Cardiac fibroblast (primary cell): ENCODE results near the gene DCANP1.

Experiments
- DNase-seq, 2 donors: peaks; one replicate each; pipeline versions ENCODE4 v3.0.0 to v3.0.0-alpha.2; 2010; ENCODE audit warnings: low read depth in 2 of 2
- H3K4me3 ChIP-seq, 2 donors: replicated peaks in 1 of 2; 1 replicate in 1 of 2; 2 replicates in 1 of 2; pipeline ENCODE4 v1.5.1; 2011; ENCODE audit warnings: low read depth in 2 of 2, low read length in 2 of 2, mild to moderate bottlenecking in 2 of 2, moderate library complexity in 1 of 2
- TF ChIP-seq, protein P1 (sequence below): IDR thresholded peaks from one replicate; pipeline ENCODE4 v1.5.1; 2011; ENCODE audit warnings: low read depth, mild to moderate bottlenecking, low read length, inconsistent platforms

Gene DCANP1

GRCh38 chr5:135486131-135487036, 39.2 kb upstream of the DCANP1 start:
- H3K4me3 ChIP-seq: no peak overlapping the region
- no peak for DNase-seq
- TF ChIP-seq, protein P1, sequence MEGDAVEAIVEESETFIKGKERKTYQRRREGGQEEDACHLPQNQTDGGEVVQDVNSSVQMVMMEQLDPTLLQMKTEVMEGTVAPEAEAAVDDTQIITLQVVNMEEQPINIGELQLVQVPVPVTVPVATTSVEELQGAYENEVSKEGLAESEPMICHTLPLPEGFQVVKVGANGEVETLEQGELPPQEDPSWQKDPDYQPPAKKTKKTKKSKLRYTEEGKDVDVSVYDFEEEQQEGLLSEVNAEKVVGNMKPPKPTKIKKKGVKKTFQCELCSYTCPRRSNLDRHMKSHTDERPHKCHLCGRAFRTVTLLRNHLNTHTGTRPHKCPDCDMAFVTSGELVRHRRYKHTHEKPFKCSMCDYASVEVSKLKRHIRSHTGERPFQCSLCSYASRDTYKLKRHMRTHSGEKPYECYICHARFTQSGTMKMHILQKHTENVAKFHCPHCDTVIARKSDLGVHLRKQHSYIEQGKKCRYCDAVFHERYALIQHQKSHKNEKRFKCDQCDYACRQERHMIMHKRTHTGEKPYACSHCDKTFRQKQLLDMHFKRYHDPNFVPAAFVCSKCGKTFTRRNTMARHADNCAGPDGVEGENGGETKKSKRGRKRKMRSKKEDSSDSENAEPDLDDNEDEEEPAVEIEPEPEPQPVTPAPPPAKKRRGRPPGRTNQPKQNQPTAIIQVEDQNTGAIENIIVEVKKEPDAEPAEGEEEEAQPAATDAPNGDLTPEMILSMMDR: no peak

- TF ChIP-seq, protein P1: no peak
- DNase-seq: no peak
- no peak overlapping the region for H3K4me3 ChIP-seq
Observed at GRCh38 chr5:135484674-135485086, 37.5 kb upstream of the DCANP1 start.

DNA sequence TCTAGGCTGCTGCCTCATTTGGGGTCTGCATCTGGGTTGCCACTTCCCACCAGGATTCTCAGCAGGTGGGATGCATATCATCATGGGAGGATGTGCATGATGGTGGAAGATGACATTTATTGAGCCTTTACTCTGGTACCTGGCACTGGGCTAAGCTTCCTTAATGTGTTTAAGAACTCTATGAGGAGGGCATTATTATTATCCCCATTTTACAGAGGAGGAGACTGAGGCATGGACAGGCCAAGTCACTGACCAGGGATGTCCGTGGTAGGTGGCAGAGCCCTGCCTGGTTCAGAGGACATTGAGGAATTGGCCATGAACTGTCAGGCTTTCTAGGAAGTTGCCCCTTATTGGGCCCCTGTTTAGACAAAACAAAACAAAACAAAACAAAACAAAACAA, 36.1 kb upstream of the DCANP1 start:
- no peak for DNase-seq
- H3K4me3 ChIP-seq: no peak overlapping the region
- TF ChIP-seq, protein P1: no peak

- no peak overlapping the region for H3K4me3 ChIP-seq
- no peak for DNase-seq
- TF ChIP-seq, protein P1: no peak
Observed at GRCh38 chr5:135482381-135482933, 35.3 kb upstream of the DCANP1 start.

- no peak overlapping the region for H3K4me3 ChIP-seq
- TF ChIP-seq, protein P1: no peak
- no peak for DNase-seq
Observed at GRCh38 chr5:135481909-135482311, 34.8 kb upstream of the DCANP1 start.

GRCh38 chr5:135481387-135481786, 34.2 kb upstream of the DCANP1 start:
- DNase-seq: no peak
- TF ChIP-seq, protein P1: no peak
- H3K4me3 ChIP-seq: no peak overlapping the region
